NT2/D1 (cell line): ENCODE data around the gene FZR1.

Source experiments
- YY1 ChIP-seq: IDR thresholded peaks from 2 replicates; pipeline ENCODE4 v1.6.1; 2011; ENCODE audit not compliant: insufficient read length, insufficient read depth
- ZNF274 ChIP-seq: IDR thresholded peaks from 2 replicates; pipeline ENCODE4 v1.6.1; 2011; ENCODE audit warnings: mild to moderate bottlenecking, low read depth, low read length

DNA sequence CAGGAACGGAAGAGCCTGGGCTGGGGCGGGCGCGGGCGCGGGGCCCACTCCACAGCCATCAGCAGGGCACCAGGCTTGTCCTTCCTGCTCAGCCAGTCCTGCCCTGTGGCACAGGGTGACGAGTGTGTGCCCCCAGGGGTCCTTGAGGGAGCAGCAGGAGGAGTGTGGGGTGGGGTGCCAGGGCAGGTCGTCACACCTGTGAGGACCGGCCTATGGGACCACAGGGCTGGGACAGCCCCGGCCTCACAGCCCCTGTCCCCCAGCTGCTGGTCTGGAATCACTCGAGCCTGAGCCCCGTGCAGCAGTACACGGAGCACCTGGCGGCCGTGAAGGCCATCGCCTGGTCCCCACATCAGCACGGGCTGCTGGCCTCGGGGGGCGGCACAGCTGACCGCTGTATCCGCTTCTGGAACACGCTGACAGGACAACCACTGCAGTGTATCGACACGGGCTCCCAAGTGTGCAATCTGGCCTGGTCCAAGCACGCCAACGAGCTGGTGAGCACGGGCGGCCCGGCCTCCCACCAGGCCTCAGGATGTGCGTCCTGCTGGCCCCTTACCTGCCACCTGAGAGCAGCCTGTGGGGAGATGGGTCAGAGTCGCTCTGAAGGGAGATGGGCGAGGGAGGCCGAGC, 26.2 kb downstream of the FZR1 start:
- no peak for TF ChIP-seq ZNF274
- TF ChIP-seq YY1: no peak
